ENCODE data around the gene PBX1. TPM values are rescaled to one million over a fixed set of nuclear protein-coding genes. Genes with fewer than 3 reads are reported as not detected.

PBX1 gene
- total and polyA plus RNA-seq, 10 of the 15 experiments (the other 5 are each of a cell fraction or from before 2014, with no cell fraction given): 0.05 to 0.28 (median 0.11) TPM; not detected in 5

- ChIA-PET CTCF (interaction anchor here (1.0 kb wide), 1 partner anchor 30 kb away, joined by 3 read pairs; no protein-coding TSS in a partner anchor), SMC1A (ENCODE audit: uncharacterized antibody, unreplicated experiment) (no interaction called here), POLR2A (no interaction called here), RAD21 (ENCODE audit: unreplicated experiment) (no interaction called here)
- Histone ChIP-seq H3K4me2 (ENCODE audit: control insufficient read depth, insufficient read depth) (no peak overlapping the region), H3K27ac (ENCODE audit: control insufficient read depth, insufficient read depth) (no peak overlapping the region), H4K20me1 (ENCODE audit: control insufficient read depth, insufficient read depth) (no peaks in the 10 kb centered on the region), H3K9ac (ENCODE audit: control insufficient read depth, insufficient read depth, low read length) (no peak overlapping the region), H3K4me1 (ENCODE audit: control insufficient read depth, insufficient read depth, low read length) (no peaks in the 10 kb centered on the region), H3K4me3 (no peak overlapping the region), H3K36me3 (ENCODE audit: control insufficient read depth in 2 of 2, insufficient read depth in 2 of 2, low read length in 1 of 2) (no peaks in the 10 kb centered on the region), H3K79me2 (ENCODE audit: control insufficient read depth, insufficient read depth, low read length) (no peaks in the 10 kb centered on the region), H3K27me3 (replicated peaks in 1 of 2; ENCODE audit: control insufficient read depth in 2 of 2, insufficient read depth in 2 of 2, low read length in 1 of 2) (no peaks in the 10 kb centered on the region), H3K9me3 (replicated peaks; ENCODE audit: control insufficient read depth, insufficient read depth, low read length) (no peaks in the 10 kb centered on the region), H2AFZ (ENCODE audit: control insufficient read depth, low read depth, low read length) (no peak overlapping the region)
- intact Hi-C loops (cut with micrococcal nuclease; ENCODE audit: unreplicated experiment) (no loop called here), in situ Hi-C loops (cut with MboI) (no loop called here)
- WGBS (ENCODE audit: insufficient coverage, insufficient replicate concordance, low lambda C conversion rate, missing lambda C conversion rate): 0% methylated on average over 1 of the region's 1 CpG
- no TSS peak for BruUV-seq (replicated peaks)
- no peak for ATAC-seq
- no peak for TF ChIP-seq TCF7 (IDR thresholded peaks at IDR 0.05; ENCODE audit: borderline replicate concordance)
- TF ChIP-seq ZSCAN29 (IDR thresholded peaks at IDR 0.05): no peak
- no peak for FAIRE-seq
- DNase-seq (ENCODE audit: low read depth, low spot score): no peak
These were observed 198.6 kb downstream of the PBX1 start for GRCh38 chr1:164757625-164758024.

DNA sequence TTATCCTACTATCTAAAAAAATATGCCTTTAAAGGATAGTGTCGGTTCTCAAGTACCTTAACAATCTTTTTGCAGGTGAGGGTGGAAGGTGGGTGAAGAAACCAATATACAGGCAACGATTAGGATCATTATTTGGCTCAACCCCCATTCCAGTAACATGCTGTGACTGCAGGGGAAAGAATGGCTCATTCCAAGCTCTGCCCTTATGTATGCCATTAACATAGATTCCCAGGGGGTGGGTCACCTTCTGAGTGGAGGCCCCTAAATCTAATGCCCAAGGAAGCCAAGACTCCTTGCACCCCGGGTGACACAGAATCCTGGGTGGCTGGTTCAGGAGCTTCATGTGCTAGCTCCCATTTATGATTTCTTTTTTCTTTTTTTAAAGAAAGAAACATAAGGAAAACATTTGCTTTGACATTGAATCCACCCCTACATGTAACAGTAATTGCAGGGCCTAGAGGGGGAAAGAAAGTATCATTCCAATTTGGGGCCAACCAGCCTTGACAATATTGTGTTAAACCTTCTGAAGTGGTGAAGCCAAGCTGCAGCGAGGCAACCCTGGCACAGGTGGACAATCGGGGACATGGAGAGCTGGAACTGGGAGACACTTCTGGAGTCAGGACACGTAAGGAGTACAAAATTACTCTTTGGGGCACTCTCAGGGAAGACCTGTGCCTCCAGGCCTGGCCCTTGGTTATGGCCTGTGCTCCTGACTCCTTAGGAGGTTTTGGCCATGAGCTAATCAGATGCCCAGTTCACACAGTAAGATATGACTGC, 200.3 kb downstream of the PBX1 start:
- ChIA-PET SMC1A (ENCODE audit: uncharacterized antibody, unreplicated experiment) (interaction anchor here (0.7 to 1.6 kb wide), 2 partner anchors 12 to 176 kb away, joined by 3 read pairs; no protein-coding TSS in a partner anchor), CTCF (interaction anchor here (0.7 kb wide), 1 partner anchor 84 kb away, joined by 3 read pairs; no protein-coding TSS in a partner anchor), POLR2A (no interaction called here)
- no peak for TF ChIP-seq ZBED1 (IDR thresholded peaks at IDR 0.05; ENCODE audit: borderline replicate concordance)
- no peak for TF ChIP-seq STAT3 (IDR thresholded peaks at IDR 0.05; ENCODE audit: low read depth, low read length)
- TF ChIP-seq MLLT1 (IDR thresholded peaks at IDR 0.05): no peak
- TF ChIP-seq BCL11A (IDR thresholded peaks at IDR 0.05; ENCODE audit: low read depth, low read length): no peak
- no peak for TF ChIP-seq ZNF384 (IDR thresholded peaks at IDR 0.05; ENCODE audit: borderline replicate concordance, low read depth, low read length)
- no peak for TF ChIP-seq TBL1XR1 (IDR thresholded peaks at IDR 0.05; ENCODE audit: low read depth, low read length)
- no peak for TF ChIP-seq EGR1 (IDR thresholded peaks at IDR 0.05; ENCODE audit: borderline replicate concordance in 1 of 2, low read depth in 2 of 2, low read length in 2 of 2)
- TF ChIP-seq, protein P1, sequence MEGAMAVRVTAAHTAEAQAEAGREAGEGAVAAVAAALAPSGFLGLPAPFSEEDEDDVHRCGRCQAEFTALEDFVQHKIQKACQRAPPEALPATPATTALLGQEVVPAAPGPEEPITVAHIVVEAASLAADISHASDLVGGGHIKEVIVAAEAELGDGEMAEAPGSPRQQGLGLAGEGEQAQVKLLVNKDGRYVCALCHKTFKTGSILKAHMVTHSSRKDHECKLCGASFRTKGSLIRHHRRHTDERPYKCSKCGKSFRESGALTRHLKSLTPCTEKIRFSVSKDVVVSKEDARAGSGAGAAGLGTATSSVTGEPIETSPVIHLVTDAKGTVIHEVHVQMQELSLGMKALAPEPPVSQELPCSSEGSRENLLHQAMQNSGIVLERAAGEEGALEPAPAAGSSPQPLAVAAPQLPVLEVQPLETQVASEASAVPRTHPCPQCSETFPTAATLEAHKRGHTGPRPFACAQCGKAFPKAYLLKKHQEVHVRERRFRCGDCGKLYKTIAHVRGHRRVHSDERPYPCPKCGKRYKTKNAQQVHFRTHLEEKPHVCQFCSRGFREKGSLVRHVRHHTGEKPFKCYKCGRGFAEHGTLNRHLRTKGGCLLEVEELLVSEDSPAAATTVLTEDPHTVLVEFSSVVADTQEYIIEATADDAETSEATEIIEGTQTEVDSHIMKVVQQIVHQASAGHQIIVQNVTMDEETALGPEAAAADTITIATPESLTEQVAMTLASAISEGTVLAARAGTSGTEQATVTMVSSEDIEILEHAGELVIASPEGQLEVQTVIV (IDR thresholded peaks at IDR 0.05; ENCODE audit: borderline replicate concordance, partially characterized antibody): no peak

More for the DNA sequence above, 200.3 kb downstream of the PBX1 start:
- no peak for DNase-seq (ENCODE audit: low read depth, low spot score)
- intact Hi-C loops (cut with micrococcal nuclease; ENCODE audit: unreplicated experiment): no loop called here
- H3K4me2 ChIP-seq (ENCODE audit: control insufficient read depth, insufficient read depth): no peak overlapping the region
- no peak overlapping the region for H3K4me3 ChIP-seq
- H4K20me1 ChIP-seq (ENCODE audit: control insufficient read depth, insufficient read depth): no peaks in the 10 kb centered on the region
- H3K27ac ChIP-seq (ENCODE audit: control insufficient read depth, insufficient read depth): no peak overlapping the region
- no peaks in the 10 kb centered on the region for H3K36me3 ChIP-seq (ENCODE audit: control insufficient read depth in 2 of 2, insufficient read depth in 2 of 2, low read length in 1 of 2)
- no TSS peak for BruUV-seq (replicated peaks)
- H3K79me2 ChIP-seq (ENCODE audit: control insufficient read depth, insufficient read depth, low read length): no peaks in the 10 kb centered on the region
- H3K9me3 ChIP-seq (replicated peaks; ENCODE audit: control insufficient read depth, insufficient read depth, low read length): no peaks in the 10 kb centered on the region
- no peaks in the 10 kb centered on the region for H3K27me3 ChIP-seq (replicated peaks in 1 of 2; ENCODE audit: control insufficient read depth in 2 of 2, insufficient read depth in 2 of 2, low read length in 1 of 2)
- 20% methylated on average over 6 of the region's 6 CpGs for WGBS (ENCODE audit: insufficient coverage, insufficient replicate concordance, low lambda C conversion rate, missing lambda C conversion rate)
- no peak for ATAC-seq
- in situ Hi-C loops (cut with MboI): no loop called here
- H2AFZ ChIP-seq (ENCODE audit: control insufficient read depth, low read depth, low read length): no peak overlapping the region
- H3K4me1 ChIP-seq (ENCODE audit: control insufficient read depth, insufficient read depth, low read length): no peaks in the 10 kb centered on the region
- RAD21 ChIA-PET (ENCODE audit: unreplicated experiment): interaction anchor here (0.8 kb wide), 1 partner anchor 1134 kb away, joined by 3 read pairs; no protein-coding TSS in a partner anchor
- no peak for FAIRE-seq
- no peak overlapping the region for H3K9ac ChIP-seq (ENCODE audit: control insufficient read depth, insufficient read depth, low read length)
